ENCODE measurements around the gene UTS2R. TPM values are rescaled to one million over a fixed set of nuclear protein-coding genes. Genes with fewer than 3 reads are reported as not detected.
A peak's percentile ranks its signal among the peaks of the same experiment; 100 is the strongest.
"Not testable (repeated sequence)": the region's sequence is repeated elsewhere in the genome, so short reads cannot be mapped to it uniquely, and the experiment has no call there.

Gene UTS2R
- total RNA-seq, 4 donors from 2014 or later: not detected

DNA sequence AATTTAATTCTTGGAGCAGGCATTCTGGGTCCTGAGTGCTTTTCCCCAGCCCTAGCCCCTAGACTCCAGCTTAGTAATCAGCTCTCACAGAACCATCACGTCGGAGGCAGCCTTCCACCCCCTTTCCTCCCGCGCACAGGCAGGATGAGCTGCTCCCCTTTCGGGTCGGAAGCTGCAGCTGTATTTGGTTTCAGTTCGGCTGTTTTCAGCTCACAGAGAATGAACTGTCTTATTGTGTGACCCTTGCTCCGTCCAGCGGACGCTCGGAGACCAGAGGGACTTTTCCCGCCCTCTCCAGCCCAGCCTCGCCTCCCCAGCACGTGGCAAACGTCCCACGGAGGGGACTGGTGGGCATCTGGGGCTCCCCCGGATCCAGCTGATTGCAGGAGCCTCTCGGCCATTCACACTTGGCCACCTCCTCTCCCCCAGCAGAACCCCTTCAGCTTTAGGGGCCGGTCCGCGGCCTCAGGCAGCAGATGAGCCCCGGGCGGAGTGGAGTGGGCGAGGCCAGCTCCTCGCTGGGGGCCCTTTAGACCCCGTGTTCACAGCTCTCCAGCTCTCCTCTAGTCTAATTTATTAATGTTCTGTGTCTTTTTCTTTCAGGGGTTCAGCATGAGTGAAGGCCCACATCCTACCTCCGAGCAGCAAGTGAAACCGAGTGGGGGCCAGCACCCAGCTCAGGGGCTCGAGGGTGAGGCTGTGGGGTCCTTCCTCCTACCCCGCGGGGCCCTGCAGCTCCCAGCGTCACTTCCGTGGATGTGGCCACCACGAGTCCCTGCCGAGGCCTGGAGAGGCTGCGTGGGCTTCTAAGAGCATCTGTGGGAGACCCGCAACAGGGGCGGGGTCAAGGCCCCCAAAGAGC, 863 bp upstream of the UTS2R start:
- Histone ChIP-seq H3K27ac (no peak overlapping the region), H3K4me1 (peaks cover 0 to 25% (median 9%) of the 10 kb centered on the region in 3 donors), H3K4me3 (peak overlapping the region in 1 of 2 donors; percentile 38), H3K9me3 (no peaks in the 10 kb centered on the region), H3K27me3 (peaks cover 81% of the 10 kb centered on the region), H3K36me3 (no peaks in the 10 kb centered on the region)
- no peak for ATAC-seq
- WGBS, 2 donors (ENCODE audit: low coverage in 1 of 2): 5 to 12% methylated on average over 4 to 7 of the region's 38 CpGs
- no peak for TF ChIP-seq EP300 (IDR thresholded peaks at IDR 0.05)
- TF ChIP-seq POLR2A (IDR thresholded peaks at IDR 0.05): no peak
- no peak for TF ChIP-seq POLR2AphosphoS5 (IDR thresholded peaks at IDR 0.05)
- TF ChIP-seq, protein P1, sequence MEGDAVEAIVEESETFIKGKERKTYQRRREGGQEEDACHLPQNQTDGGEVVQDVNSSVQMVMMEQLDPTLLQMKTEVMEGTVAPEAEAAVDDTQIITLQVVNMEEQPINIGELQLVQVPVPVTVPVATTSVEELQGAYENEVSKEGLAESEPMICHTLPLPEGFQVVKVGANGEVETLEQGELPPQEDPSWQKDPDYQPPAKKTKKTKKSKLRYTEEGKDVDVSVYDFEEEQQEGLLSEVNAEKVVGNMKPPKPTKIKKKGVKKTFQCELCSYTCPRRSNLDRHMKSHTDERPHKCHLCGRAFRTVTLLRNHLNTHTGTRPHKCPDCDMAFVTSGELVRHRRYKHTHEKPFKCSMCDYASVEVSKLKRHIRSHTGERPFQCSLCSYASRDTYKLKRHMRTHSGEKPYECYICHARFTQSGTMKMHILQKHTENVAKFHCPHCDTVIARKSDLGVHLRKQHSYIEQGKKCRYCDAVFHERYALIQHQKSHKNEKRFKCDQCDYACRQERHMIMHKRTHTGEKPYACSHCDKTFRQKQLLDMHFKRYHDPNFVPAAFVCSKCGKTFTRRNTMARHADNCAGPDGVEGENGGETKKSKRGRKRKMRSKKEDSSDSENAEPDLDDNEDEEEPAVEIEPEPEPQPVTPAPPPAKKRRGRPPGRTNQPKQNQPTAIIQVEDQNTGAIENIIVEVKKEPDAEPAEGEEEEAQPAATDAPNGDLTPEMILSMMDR (IDR thresholded peaks at IDR 0.05): no peak

GRCh38 chr17:82372249-82373071, 895 bp downstream of the UTS2R start:
- H3K9me3 ChIP-seq: no peaks in the 10 kb centered on the region
- no peaks in the 10 kb centered on the region for H3K36me3 ChIP-seq
- TF ChIP-seq, protein P1 (IDR thresholded peaks at IDR 0.05): no peak
- no peak for TF ChIP-seq POLR2A (IDR thresholded peaks at IDR 0.05)
- no peak for TF ChIP-seq EP300 (IDR thresholded peaks at IDR 0.05)
- TF ChIP-seq POLR2AphosphoS5 (IDR thresholded peaks at IDR 0.05): no peak
- H3K4me3 ChIP-seq: no peak overlapping the region
- peaks cover 95% of the 10 kb centered on the region for H3K27me3 ChIP-seq
- 41 to 63% methylated on average over 8 to 12 of the region's 41 CpGs for WGBS, 2 donors (ENCODE audit: low coverage in 1 of 2)
- H3K27ac ChIP-seq: no peak overlapping the region
- no peak for ATAC-seq
- H3K4me1 ChIP-seq: peaks cover 0 to 25% (median 9%) of the 10 kb centered on the region in 3 donors

DNA sequence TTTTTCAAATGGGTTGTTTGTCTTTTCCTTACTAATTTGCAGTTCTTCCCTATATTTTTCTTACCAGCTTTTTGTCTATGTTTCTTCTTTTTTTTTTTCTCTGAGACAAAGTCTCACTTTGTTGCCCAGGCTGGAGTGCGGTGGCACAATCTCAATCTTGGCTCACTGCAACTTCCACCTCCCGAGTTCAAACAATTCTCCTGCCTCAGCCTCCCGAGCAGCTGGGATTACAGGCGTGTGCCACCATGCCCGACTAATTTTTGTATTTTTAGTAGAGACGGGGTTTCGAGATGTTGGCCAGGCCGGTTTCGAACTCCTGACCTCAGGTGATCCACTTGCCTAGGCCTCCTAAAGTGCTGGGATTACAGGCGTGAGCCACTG, 1.5 kb downstream of the UTS2R start:
- ATAC-seq, H3K9me3 ChIP-seq, H3K36me3 ChIP-seq, H3K4me3 ChIP-seq, H3K27ac ChIP-seq: not testable (repeated sequence)
- Histone ChIP-seq H3K27me3 (peaks cover 96% of the 10 kb centered on the region), H3K4me1 (peaks cover 0 to 25% (median 9%) of the 10 kb centered on the region in 3 donors)
- 88 to 100% methylated on average over 1 to 5 of the region's 10 CpGs for WGBS, 2 donors (ENCODE audit: low coverage in 1 of 2)

- Histone ChIP-seq H3K4me3 (no peak overlapping the region), H3K9me3 (no peaks in the 10 kb centered on the region), H3K27me3 (peaks cover 96% of the 10 kb centered on the region), H3K36me3 (no peaks in the 10 kb centered on the region), H3K4me1 (peaks cover 0 to 25% (median 9%) of the 10 kb centered on the region in 3 donors), H3K27ac (no peak overlapping the region)
- ATAC-seq: no peak
- WGBS, 2 donors (ENCODE audit: low coverage in 1 of 2): 20 to 60% methylated on average over 1 to 3 of the region's 37 CpGs
- no peak for TF ChIP-seq POLR2A (IDR thresholded peaks at IDR 0.05)
- TF ChIP-seq EP300 (IDR thresholded peaks at IDR 0.05): no peak
- TF ChIP-seq POLR2AphosphoS5 (IDR thresholded peaks at IDR 0.05): no peak
- TF ChIP-seq, protein P1 (IDR thresholded peaks at IDR 0.05): no peak
These were observed 2.4 kb downstream of the UTS2R start for GRCh38 chr17:82373731-82374625.
